GM18505 (cell line): ENCODE measurements around the gene CCDC88C.
"Not testable (repeated sequence)": the region's sequence is repeated elsewhere in the genome, so short reads cannot be mapped to it uniquely, and the experiment has no call there.

Experiments
- ATAC-seq: cut with Tn5 transposase; IDR thresholded peaks from one replicate; pipeline ENCODE4 v1.9.1; 2021; ENCODE audit not compliant: unreplicated experiment
- POLR2A ChIP-seq: IDR thresholded peaks from 4 replicates; pipeline ENCODE4 v1.6.1; 2011; ENCODE audit warnings: borderline replicate concordance; ENCODE audit not compliant: insufficient read depth, insufficient read length; ENCODE audit errors: extremely low read depth

CCDC88C gene

DNA sequence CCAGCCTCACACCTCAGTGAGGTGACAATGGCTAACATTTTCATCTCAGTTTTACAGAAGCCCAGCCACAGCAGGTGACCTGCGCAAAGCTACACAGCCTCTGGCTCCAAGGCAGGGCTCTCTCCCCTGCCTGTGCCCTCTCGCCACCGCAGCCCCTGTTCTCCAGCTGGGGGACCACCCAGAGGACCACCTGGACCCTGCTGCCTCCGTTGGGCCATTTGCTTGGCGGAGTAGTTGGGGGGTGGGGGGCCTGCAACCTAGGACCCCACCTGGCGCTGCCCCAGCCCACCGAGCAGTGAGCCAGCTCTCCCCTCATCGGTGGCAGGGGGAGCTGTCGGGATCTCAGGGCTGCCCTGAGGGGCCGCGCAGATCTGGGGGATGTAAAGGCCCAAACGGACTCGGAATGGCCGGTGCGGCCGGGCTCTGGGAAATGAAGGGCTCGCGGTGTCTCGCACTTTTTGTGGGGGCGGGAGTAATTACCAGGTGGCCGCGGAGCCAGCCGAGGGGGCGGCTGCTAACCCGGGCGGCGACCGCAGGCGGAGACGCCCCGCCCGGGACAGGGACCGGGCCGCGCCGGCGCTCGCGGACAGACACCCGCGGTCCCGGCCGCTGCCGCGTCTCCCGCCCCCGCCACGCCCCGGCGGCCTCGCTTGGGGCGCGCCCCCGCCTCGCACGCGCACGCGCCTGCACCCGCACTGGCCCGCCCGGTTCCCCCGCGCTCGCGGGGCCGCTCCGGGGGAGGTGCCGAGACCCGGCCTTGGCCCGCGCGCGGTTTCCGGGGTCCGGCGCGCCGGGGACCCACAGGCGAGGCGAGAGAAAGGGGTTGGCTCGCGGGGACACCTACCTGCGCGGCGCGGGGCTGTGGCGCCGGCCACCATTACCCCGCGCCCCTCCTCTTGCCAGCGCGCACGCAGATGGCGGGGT is 164.5 kb downstream of the CCDC88C start:
- ATAC-seq: no peak
- TF ChIP-seq POLR2A: no peak

GRCh38 chr14:91250912-91251311 is 166.7 kb downstream of the CCDC88C start:
- no peak for ATAC-seq
- TF ChIP-seq POLR2A: no peak

DNA sequence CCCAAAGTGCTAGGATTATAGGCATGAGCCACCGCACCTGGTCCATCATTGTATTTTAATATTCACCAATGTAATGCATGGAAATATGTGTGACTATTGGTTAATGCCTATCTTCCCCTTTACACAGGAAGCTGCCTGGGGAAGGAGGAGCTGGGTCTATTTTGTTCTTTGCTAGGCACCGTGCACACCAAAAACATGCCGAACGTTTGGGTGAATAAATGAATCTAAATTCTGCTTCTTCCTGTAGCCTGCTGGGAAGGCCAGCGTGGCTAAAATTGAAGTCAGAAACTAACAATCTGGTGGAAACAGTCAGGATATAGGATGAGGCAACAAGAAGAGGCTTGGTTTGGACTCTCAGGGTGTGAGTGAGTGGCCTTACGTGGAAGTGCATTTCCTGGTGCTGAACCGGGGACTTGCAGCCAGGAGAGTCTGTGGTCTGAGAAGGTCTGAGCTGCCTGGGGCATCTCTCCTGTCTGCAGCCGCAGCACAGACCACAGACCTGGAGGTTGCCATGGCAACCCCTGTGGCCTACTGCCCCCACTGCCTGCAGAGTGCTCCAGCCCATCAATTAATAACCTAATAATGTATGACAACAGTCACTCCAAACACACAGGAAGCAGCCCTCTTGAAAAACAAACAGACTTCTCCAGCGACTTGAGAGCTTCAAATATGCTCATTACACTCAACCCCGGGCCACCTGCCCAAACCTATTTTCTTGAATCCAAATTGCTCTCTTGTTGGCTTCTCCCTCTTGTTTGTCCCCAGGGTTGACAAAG is 167.6 kb downstream of the CCDC88C start:
- peak; percentile 26 for TF ChIP-seq POLR2A
- peak; percentile 86 for ATAC-seq

- ATAC-seq: no peak
- no peak for TF ChIP-seq POLR2A
Measured at GRCh38 chr14:91246051-91246852, 171.4 kb downstream of the CCDC88C start.

- ATAC-seq: not testable (repeated sequence)
Measured at GRCh38 chr14:91245616-91246015, 172.0 kb downstream of the CCDC88C start.

DNA sequence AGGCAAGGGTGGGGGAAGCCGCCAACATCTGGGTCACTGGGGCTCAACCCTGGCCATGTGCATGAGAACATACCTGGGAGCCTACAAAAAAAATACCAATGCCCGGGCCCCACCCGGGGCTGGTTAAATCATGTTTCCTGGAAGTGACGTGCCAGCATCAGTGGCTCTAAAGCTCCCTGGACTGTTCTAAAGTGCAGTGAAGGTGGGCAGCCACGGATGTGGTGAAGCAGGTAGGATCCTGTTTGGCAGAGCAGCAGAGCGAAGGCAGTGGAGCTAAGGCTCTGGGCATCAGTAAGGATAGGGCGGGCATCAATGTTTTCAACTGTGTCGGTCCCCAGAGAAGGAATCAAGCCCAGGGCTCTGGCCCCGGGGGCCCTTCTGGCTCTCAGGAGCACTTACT is 172.6 kb downstream of the CCDC88C start:
- no peak for TF ChIP-seq POLR2A
- ATAC-seq: no peak

GRCh38 chr14:91244501-91244901 is 173.1 kb downstream of the CCDC88C start, which contains the start of gene GPR68:
Gene GPR68, minus strand, starts transcription at chr14:91244704. Its CDS starts 9,654 bp downstream, at chr14:91235050.
- no peak for TF ChIP-seq POLR2A
- no peak for ATAC-seq

DNA sequence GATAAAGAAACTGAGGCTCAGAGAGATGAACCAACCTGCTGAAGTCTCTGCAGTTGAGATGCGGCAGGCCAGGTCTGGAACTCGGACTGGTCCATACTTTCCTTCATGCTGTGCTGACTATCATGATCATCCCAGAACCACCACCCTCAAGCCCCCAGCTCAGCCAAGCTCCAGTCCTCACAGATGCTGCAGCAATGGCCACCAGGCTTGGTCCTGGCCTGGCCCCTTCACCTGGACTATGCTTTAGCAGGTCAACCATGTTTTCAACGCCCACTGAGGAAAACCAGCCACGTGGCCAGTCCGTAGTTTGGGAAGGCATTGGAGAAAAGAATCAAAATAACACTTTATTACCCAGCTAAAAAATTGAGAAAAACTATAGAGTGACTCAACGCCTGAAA is 174.5 kb downstream of the CCDC88C start:
- ATAC-seq: no peak

GRCh38 chr14:91242635-91243034 is 175.0 kb downstream of the CCDC88C start:
- no peak for TF ChIP-seq POLR2A
- ATAC-seq: no peak

More for the DNA sequence above, 174.5 kb downstream of the CCDC88C start:
- no peak for TF ChIP-seq POLR2A

- TF ChIP-seq POLR2A: no peak
- ATAC-seq: peak; percentile 65
Measured at GRCh38 chr14:91241863-91242262, 175.8 kb downstream of the CCDC88C start.

DNA sequence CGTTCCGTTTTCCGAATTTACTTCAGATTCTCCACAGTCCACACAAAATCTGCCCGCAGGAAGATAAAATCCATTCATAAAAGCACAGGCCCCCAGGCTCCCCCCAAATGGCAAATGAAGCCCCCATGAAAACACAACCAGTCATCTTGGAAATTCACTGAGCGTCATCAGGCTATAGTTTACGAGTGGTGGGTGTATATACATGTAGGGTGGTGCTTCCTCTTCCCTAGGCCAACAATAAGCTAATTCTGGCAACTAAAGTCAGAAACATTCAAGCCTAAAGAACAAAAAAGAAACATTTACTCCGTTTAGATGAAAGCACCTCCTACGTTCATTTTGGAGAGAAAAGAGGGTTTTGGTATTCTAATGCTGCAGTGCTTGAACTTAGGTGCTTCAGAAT is 179.0 kb downstream of the CCDC88C start:
- ATAC-seq: no peak
- no peak for TF ChIP-seq POLR2A

- ATAC-seq: no peak
- no peak for TF ChIP-seq POLR2A
Measured at GRCh38 chr14:91238085-91238484, 179.5 kb downstream of the CCDC88C start.

DNA sequence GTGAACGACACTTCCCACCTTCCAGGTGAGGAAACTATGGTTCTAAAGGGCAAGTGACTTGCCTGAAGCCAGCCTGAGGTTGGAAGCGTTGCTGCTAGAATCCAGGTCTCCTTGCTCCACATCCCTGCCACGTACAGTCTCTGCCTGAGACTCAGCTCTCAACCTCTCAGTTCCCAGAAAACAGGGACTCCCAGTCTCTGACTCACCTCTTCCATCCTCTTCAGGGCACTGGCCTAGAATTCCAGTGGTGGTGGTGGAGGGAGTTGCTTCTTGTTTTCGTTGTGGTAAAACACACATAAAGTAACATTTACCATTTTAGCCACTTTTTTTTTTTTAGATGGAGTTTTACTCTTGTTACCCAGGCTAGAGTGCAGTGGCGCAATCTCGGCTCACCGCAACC is 180.4 kb downstream of the CCDC88C start:
- no peak for TF ChIP-seq POLR2A
- no peak for ATAC-seq
